IPS-15b (cell line): ENCODE results near the gene FBF1.

ENCODE experiments used
- H3K27me3 ChIP-seq: one replicate; pipeline ENCODE4 v1.6.1; 2013; ENCODE audit warnings: low read length; ENCODE audit not compliant: control insufficient read depth, insufficient read depth
- H3K36me3 ChIP-seq: one replicate; pipeline ENCODE4 v1.6.1; 2013; ENCODE audit warnings: low read length; ENCODE audit not compliant: control insufficient read depth, insufficient read depth
- H3K4me1 ChIP-seq: one replicate; pipeline ENCODE4 v1.6.1; 2013; ENCODE audit warnings: mild to moderate bottlenecking, low read length; ENCODE audit not compliant: control insufficient read depth, insufficient read depth
- H3K4me3 ChIP-seq: one replicate; pipeline ENCODE4 v1.5.1; 2013; ENCODE audit warnings: low read depth, low read length
- H3K9ac ChIP-seq: one replicate; pipeline ENCODE4 v1.6.1; 2013; ENCODE audit warnings: low read depth, mild to moderate bottlenecking, low read length
- H3K9me3 ChIP-seq: one replicate; pipeline ENCODE4 v1.6.1; 2013; ENCODE audit warnings: mild to moderate bottlenecking, low read length; ENCODE audit not compliant: control insufficient read depth, insufficient read depth

Gene FBF1

GRCh38 chr17:75940727-75941441 lies at the start of gene FBF1:
FBF1 (minus strand) TSS chr17:75941042; CDS start chr17:75938149, 2,893 bp downstream.
- Histone ChIP-seq H3K9ac (peak within 1 kb of the TSS; percentile 85), H3K4me1 (no peaks in the 10 kb centered on the region), H3K4me3 (peak within 1 kb of the TSS; percentile 77), H3K9me3 (no peaks in the 10 kb centered on the region), H3K27me3 (no peaks in the 10 kb centered on the region), H3K36me3 (no peaks in the 10 kb centered on the region)

- Histone ChIP-seq H3K27me3 (no peaks in the 10 kb centered on the region), H3K9ac (no peak overlapping the region), H3K36me3 (peaks cover 2% of the 10 kb centered on the region), H3K4me1 (peaks cover 11% of the 10 kb centered on the region), H3K9me3 (no peaks in the 10 kb centered on the region), H3K4me3 (no peak overlapping the region)
These were observed 46.2 kb upstream of the FBF1 start for GRCh38 chr17:75987041-75987440.

- Histone ChIP-seq H3K4me1 (peaks cover 11% of the 10 kb centered on the region), H3K9me3 (no peaks in the 10 kb centered on the region), H3K36me3 (peaks cover 2% of the 10 kb centered on the region), H3K9ac (no peak overlapping the region), H3K27me3 (no peaks in the 10 kb centered on the region), H3K4me3 (no peak overlapping the region)
These were observed 45.1 kb upstream of the FBF1 start for GRCh38 chr17:75985986-75986385.

- Histone ChIP-seq H3K4me1 (peaks cover 13% of the 10 kb centered on the region), H3K9ac (no peak overlapping the region)
These were observed 42.8 kb upstream of the FBF1 start for GRCh38 chr17:75983501-75984181.

GRCh38 chr17:75981019-75981615 lies 40.3 kb upstream of the FBF1 start:
- Histone ChIP-seq H3K27me3 (no peaks in the 10 kb centered on the region), H3K4me3 (no peak overlapping the region), H3K4me1 (peaks cover 13% of the 10 kb centered on the region), H3K36me3 (peaks cover 5% of the 10 kb centered on the region), H3K9ac (no peak overlapping the region), H3K9me3 (no peaks in the 10 kb centered on the region)

More at GRCh38 chr17:75983501-75984181, 42.8 kb upstream of the FBF1 start:
- Histone ChIP-seq H3K9me3 (no peaks in the 10 kb centered on the region), H3K4me3 (peak overlapping the region; percentile 33), H3K36me3 (peaks cover 2% of the 10 kb centered on the region), H3K27me3 (no peaks in the 10 kb centered on the region)

GRCh38 chr17:75980188-75981018 lies 39.6 kb upstream of the FBF1 start:
- peaks cover 13% of the 10 kb centered on the region for H3K4me1 ChIP-seq
- no peaks in the 10 kb centered on the region for H3K27me3 ChIP-seq
- peaks cover 5% of the 10 kb centered on the region for H3K36me3 ChIP-seq
- H3K9ac ChIP-seq: peak overlapping the region; percentile 92
- H3K4me3 ChIP-seq: peak overlapping the region; percentile 91
- no peaks in the 10 kb centered on the region for H3K9me3 ChIP-seq

GRCh38 chr17:75979705-75980187 lies 38.9 kb upstream of the FBF1 start:
- H3K36me3 ChIP-seq: peaks cover 5% of the 10 kb centered on the region
- H3K9me3 ChIP-seq: no peaks in the 10 kb centered on the region
- no peaks in the 10 kb centered on the region for H3K27me3 ChIP-seq
- H3K9ac ChIP-seq: peak overlapping the region; percentile 92
- H3K4me1 ChIP-seq: peaks cover 12% of the 10 kb centered on the region
- H3K4me3 ChIP-seq: peak overlapping the region; percentile 91

GRCh38 chr17:75978938-75979704 lies 38.3 kb upstream of the FBF1 start, which contains the start of the genes ACOX1 and TEN1:
ACOX1 (minus strand) TSS chr17:75979166; CDS start chr17:75979073, 93 bp downstream.
TEN1 (plus strand) TSS chr17:75979240; CDS start chr17:75986193, 6,953 bp downstream.
- peaks cover 5% of the 10 kb centered on the region for H3K36me3 ChIP-seq
- H3K9me3 ChIP-seq: no peaks in the 10 kb centered on the region
- H3K4me3 ChIP-seq: peak within 1 kb of the TSS; percentile 91
- no peaks in the 10 kb centered on the region for H3K27me3 ChIP-seq
- H3K9ac ChIP-seq: peak within 1 kb of the TSS; percentile 92
- peaks cover 9% of the 10 kb centered on the region for H3K4me1 ChIP-seq

- peaks cover 2% of the 10 kb centered on the region for H3K4me1 ChIP-seq
- H3K36me3 ChIP-seq: peaks cover 15% of the 10 kb centered on the region
- H3K27me3 ChIP-seq: no peaks in the 10 kb centered on the region
- H3K4me3 ChIP-seq: no peak overlapping the region
- H3K9me3 ChIP-seq: no peaks in the 10 kb centered on the region
- H3K9ac ChIP-seq: peak overlapping the region; percentile 32
These were observed 35.5 kb upstream of the FBF1 start for GRCh38 chr17:75976175-75976848.

- Histone ChIP-seq H3K9ac (no peak overlapping the region), H3K27me3 (no peaks in the 10 kb centered on the region), H3K4me3 (no peak overlapping the region), H3K36me3 (peaks cover 15% of the 10 kb centered on the region), H3K4me1 (peaks cover 2% of the 10 kb centered on the region), H3K9me3 (no peaks in the 10 kb centered on the region)
These were observed 34.9 kb upstream of the FBF1 start for GRCh38 chr17:75975757-75976174.
